IgD-negative memory B cell (primary cell): Measurements from ENCODE around the gene MEF2B. TPM values are rescaled to one million over a fixed set of nuclear protein-coding genes. Genes with fewer than 3 reads are reported as not detected.

Source experiments
- H3K27ac Mint-ChIP-seq, 3 donors: one replicate each; pipeline ENCODE4 v1.8.0; 2020 to 2022; ENCODE audit warnings: mild to moderate bottlenecking in 3 of 3, mixed read lengths in 3 of 3, moderate library complexity in 1 of 3
- H3K27me3 Mint-ChIP-seq: one replicate; pipeline ENCODE4 v1.8.0; 2021; ENCODE audit warnings: mixed read lengths
- H3K36me3 Mint-ChIP-seq: one replicate; pipeline ENCODE4 v1.8.0; 2020; ENCODE audit warnings: mild to moderate bottlenecking, mixed read lengths
- H3K4me1 Mint-ChIP-seq, 3 donors: one replicate each; pipeline ENCODE4 v1.8.0; 2020 to 2022; ENCODE audit warnings: mixed read lengths in 3 of 3, mild to moderate bottlenecking in 1 of 3
- H3K4me3 Mint-ChIP-seq, 4 donors: one replicate each; pipeline ENCODE4 v1.8.0; 2020 to 2022; ENCODE audit warnings: mild to moderate bottlenecking in 4 of 4, mixed read lengths in 4 of 4, moderate library complexity in 3 of 4
- H3K9me3 Mint-ChIP-seq, 3 donors: one replicate each; pipeline ENCODE4 v1.8.0; 2020 to 2021; ENCODE audit warnings: mixed read lengths in 3 of 3, mild to moderate bottlenecking in 1 of 3
- polyA plus RNA-seq: library from polyadenylated mRNA; unstranded; fragments of 300-500 nt; fragmentation: Illumina TruSeq; gene quantifications from one replicate; pipeline ENCODE4 v1.2.3, GENCODE V29; 2021

The MEF2B gene
- polyA plus RNA-seq, result 1.8 TPM

DNA sequence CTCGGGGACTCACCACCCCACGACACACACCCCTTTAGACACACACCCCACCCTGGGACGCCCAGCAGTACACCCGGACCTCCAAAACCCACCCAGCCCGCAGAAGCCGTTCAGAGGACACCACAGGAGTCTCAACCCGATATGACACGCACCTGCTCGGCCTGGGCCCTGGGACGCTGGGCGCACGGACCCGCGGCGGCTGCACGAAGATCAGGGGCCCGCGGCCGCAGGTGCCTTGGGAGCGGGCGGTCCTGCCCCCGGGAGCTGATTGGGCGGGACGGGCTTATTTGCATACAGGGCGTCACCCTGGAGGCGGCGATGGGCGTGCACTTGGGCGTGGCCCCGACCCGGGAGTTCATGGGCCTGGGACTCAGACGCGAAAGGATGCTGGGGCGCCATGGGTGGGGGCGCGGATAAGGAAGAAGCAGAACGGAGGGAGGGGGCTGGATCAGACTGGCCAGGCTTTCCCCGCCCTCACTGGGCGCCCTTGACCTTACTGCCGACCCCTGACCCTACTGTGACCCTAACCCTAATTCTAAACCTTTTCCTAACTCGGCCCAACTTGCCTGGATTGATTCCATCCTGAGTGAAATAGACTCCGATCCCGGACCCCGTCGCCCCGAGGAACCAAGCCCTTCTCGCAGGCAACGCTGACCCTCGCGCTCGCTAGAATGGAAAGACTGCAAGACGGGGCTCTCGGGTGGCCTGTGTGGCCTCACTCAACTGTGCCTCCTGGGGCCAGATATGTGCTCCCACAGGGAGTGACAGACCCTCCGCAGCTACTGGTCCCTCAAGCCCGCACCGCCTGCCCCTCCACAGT lies at the start of gene MEF2B:
Gene MEF2B (minus strand): TSS at position 211 of the 820 bp plus-strand sequence. CDS start 19,528 bp downstream, outside the sequence.
- no peaks in the 10 kb centered on the region for H3K36me3 Mint-ChIP-seq
- H3K27me3 Mint-ChIP-seq, result peaks cover 15% of the 10 kb centered on the region
- H3K27ac Mint-ChIP-seq, result peak within 1 kb of the TSS in 2 of 3 donors; percentile 75 to 84
- H3K9me3 Mint-ChIP-seq, result no peaks in the 10 kb centered on the region
- H3K4me3 Mint-ChIP-seq, result peak within 1 kb of the TSS; percentile 60 to 95 (median 72)
- peaks cover 18 to 22% (median 21%) of the 10 kb centered on the region in 3 donors for H3K4me1 Mint-ChIP-seq

DNA sequence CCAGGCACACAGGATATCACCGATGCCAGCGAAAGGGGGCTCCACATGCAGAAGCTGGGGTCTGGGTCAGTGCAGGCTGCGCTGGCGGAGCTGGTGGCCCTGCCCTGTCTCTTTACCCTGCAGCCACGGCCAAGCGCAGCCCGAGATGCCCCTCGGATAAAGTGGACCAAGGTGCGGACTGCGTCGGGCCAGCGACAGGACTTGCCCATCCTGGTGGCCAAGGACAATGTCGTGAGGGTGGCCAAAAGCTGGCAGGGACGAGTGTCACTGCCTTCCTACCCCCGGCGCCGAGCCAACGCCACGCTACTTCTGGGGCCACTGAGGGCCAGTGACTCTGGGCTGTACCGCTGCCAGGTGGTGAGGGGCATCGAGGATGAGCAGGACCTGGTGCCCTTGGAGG lies 48.8 kb upstream of the MEF2B start:
- peaks cover 5% of the 10 kb centered on the region for H3K36me3 Mint-ChIP-seq
- peaks cover 3 to 5% (median 5%) of the 10 kb centered on the region in 3 donors for H3K9me3 Mint-ChIP-seq
- no peak overlapping the region for H3K27ac Mint-ChIP-seq
- no peak overlapping the region for H3K4me3 Mint-ChIP-seq
- peaks cover 0 to 5% (median 3%) of the 10 kb centered on the region in 3 donors for H3K4me1 Mint-ChIP-seq
- H3K27me3 Mint-ChIP-seq, result peaks cover 25% of the 10 kb centered on the region

DNA sequence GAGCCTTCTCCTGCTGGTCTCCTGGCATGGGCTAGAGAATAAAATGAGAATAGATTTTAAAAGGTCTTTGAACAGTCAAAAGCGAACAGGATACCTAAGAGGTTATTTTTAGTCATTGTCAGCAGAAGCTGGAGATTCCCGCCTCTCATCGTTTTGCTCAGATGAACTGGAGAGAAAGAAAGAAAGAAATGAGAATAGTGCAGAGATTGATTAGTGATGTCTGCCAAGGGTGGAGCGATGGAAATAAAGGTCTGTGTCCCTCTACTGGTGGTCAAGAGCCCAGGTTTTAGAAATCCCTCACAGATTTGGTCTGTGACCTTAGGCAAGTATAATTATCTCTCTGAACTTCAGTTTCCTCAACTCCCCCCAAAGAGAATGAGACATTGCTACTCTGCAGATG lies 47.0 kb upstream of the MEF2B start:
- Mint-ChIP-seq H3K36me3 (peaks cover 8% of the 10 kb centered on the region), H3K27me3 (peaks cover 33% of the 10 kb centered on the region), H3K9me3 (peaks cover 3 to 5% (median 5%) of the 10 kb centered on the region in 3 donors), H3K4me3 (no peak overlapping the region), H3K27ac (no peak overlapping the region), H3K4me1 (peaks cover 0 to 10% (median 4%) of the 10 kb centered on the region in 3 donors)

DNA sequence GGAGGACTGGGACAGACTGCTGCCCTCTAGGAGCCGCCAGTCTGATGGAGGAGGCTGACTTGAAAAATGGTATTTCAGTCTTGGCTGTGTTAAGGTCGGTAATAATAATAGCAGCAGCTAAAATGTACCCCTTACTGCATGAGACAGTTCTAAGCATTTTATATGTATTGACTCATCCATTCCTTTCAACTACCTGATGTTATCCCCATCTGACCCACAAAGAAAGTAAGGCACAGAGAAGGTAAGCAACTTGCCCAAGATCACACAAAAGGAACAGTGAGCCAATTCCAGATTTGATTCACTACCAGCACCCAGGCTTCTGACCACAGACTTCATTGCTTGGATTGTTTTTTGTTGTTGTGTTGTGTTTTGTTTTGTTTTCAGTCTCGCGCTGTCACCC lies 45.7 kb upstream of the MEF2B start:
- no peak overlapping the region for H3K27ac Mint-ChIP-seq
- H3K4me1 Mint-ChIP-seq, result peaks cover 0 to 10% (median 7%) of the 10 kb centered on the region in 3 donors
- peaks cover 3 to 5% (median 5%) of the 10 kb centered on the region in 3 donors for H3K9me3 Mint-ChIP-seq
- H3K36me3 Mint-ChIP-seq, result peaks cover 8% of the 10 kb centered on the region
- peak overlapping the region in 1 of 4 donors; percentile 25 for H3K4me3 Mint-ChIP-seq
- H3K27me3 Mint-ChIP-seq, result peaks cover 40% of the 10 kb centered on the region

DNA sequence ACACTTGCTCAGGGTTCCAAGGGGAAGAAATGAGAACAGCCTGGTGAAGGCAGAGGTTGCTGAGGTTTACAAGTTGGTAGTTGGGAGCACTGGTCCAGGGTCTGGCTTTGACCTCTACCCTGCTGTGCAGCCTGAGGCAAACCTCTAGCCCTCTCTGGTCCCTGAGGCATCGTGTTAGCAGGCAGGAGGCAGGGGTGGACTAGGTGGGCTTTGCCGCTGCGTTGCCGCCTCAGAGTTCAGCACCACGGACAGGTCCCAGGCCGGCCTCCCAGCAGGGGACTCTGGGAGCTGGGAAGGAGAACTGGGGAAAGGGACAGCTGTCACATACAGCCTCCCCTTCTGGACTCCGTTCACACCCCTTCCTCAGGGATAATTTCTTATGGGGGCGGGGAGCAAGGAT lies 44.8 kb upstream of the MEF2B start:
- H3K36me3 Mint-ChIP-seq, result peaks cover 8% of the 10 kb centered on the region
- H3K4me1 Mint-ChIP-seq, result peaks cover 0 to 10% (median 7%) of the 10 kb centered on the region in 3 donors
- H3K27ac Mint-ChIP-seq, result no peak overlapping the region
- H3K9me3 Mint-ChIP-seq, result peaks cover 3 to 5% (median 5%) of the 10 kb centered on the region in 3 donors
- H3K27me3 Mint-ChIP-seq, result peaks cover 40% of the 10 kb centered on the region
- H3K4me3 Mint-ChIP-seq, result no peak overlapping the region

DNA sequence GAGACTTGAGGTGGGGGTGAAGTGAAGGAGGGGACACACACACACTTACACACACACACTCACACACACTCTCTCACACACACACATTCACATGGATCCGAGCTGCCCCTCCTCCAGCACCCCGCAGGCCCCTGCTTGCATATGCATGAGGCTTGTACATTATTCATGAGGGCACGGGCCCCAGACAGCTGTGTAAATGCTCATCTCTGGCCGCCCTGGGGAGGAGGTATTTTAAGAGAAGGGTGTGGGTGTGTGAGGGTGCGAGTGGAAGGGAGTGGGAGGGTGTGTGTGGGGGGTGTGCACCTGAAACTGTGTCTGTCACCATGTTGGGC lies 44.1 kb upstream of the MEF2B start:
- H3K9me3 Mint-ChIP-seq, result peaks cover 3 to 5% (median 5%) of the 10 kb centered on the region in 3 donors
- H3K27ac Mint-ChIP-seq, result no peak overlapping the region
- H3K4me1 Mint-ChIP-seq, result peaks cover 0 to 10% (median 7%) of the 10 kb centered on the region in 3 donors
- peaks cover 44% of the 10 kb centered on the region for H3K27me3 Mint-ChIP-seq
- peaks cover 8% of the 10 kb centered on the region for H3K36me3 Mint-ChIP-seq
- no peak overlapping the region for H3K4me3 Mint-ChIP-seq

DNA sequence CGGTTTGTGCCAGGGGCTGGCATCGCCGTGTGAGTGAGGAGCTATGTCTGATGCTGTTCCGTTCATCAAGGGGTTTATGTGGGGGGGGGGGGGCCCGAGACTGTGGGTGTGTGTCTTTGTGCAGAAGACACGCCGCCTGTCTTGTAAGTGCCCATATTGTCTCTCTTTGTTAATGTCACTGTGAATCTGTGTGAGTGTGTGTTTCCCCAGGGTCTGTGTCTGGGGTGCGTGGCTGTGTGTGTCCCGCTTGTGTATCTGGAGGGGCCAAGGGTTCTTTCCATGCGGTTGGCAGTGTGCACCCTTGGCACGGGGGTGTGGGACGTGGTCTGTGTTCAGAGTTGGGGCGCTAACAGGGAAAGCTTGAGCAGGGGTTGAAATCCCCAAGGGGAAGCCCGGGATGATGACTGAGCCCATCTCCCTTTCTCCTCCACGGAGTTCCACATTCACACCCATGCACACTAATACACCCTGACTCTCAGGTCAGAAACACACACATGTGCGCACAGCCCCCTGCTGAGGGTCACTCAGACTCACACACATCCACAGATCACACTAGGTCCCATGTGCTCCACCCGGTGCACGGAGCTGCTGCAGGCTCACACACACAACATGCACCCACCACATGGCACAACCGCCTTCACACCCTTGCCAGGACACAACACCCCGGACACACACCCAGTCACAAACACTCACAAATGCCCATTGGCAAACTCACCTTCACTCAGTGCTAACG lies 43.5 kb upstream of the MEF2B start:
- Mint-ChIP-seq H3K4me3 (no peak overlapping the region), H3K36me3 (peaks cover 6% of the 10 kb centered on the region), H3K27me3 (peaks cover 39% of the 10 kb centered on the region), H3K27ac (no peak overlapping the region), H3K4me1 (peaks cover 0 to 10% (median 7%) of the 10 kb centered on the region in 3 donors), H3K9me3 (peaks cover 3 to 5% (median 5%) of the 10 kb centered on the region in 3 donors)

DNA sequence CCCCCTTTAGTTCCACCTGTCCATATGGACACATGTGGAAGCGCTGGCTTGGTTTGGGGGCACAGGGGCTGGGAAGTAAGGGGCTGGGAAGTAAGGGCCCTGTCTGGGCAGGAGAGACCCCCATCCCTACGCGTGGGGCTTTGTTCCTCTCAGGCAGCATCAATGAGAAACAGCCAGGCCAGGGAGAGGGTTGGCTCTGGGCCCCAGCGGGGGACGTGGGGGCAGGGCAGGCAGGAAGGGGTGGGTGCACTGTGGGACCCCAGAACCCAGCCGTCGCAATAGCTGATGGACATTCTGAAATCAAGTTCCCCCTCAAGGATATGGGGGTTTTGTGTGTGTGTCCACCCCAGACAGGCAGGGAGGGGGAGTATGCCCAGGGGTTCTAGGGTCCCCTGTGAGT lies 42.9 kb upstream of the MEF2B start:
- Mint-ChIP-seq H3K4me3 (no peak overlapping the region), H3K9me3 (peaks cover 3 to 5% (median 5%) of the 10 kb centered on the region in 3 donors), H3K27me3 (peaks cover 38% of the 10 kb centered on the region), H3K4me1 (peaks cover 0 to 10% (median 8%) of the 10 kb centered on the region in 3 donors), H3K27ac (no peak overlapping the region), H3K36me3 (peaks cover 6% of the 10 kb centered on the region)

DNA sequence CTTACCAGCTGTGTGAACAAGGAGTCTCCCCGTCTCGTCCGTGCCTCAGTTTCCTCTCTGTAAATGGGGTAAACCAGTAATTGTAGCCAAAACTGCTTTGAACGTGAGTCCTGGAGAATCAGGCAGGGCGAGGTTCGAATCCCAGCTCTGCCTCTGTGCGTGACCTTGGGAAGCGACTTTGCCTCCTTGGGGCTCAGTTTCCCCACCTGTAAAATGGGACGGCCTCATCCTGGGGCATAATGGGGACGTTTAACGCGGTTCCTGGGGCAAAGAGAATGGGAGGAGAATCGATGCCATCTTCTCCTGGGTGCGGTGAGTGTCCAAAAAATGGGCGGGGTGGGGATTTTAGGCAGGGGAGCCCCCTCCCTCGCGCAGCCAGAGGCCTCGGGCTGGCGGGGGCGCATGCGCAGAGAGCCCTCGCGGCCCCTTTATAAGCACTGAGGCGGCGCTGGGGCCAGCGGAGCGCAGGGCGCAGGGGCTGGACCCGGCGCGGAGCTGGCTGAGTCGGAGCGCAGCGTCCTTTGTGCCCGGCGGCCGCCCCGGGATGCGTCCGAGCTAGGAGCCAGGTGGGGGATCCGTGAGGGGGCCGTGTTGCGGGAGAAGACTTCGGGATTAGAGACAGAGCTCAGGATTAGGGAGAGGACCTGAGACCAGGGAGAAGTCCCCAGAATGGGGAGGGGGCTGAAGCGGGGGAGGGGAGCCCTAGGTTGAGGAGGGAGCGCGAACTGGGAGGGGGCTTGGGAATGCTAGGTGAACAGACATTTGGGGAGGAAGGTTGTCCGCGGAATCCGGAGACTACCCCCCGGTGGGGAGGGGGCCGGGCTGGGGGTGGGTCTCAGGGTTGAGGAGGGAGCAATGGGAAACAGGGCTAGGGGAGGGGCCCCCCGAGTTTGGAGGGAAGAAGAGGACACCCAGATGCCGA lies 41.7 kb upstream of the MEF2B start, which contains the start of gene NCAN:
Gene NCAN (plus strand): TSS at position 460 of the 922 bp plus-strand sequence. CDS start 4,996 bp downstream, outside the sequence.
- Mint-ChIP-seq H3K4me1 (peaks cover 9 to 19% (median 14%) of the 10 kb centered on the region in 3 donors), H3K27me3 (peaks cover 35% of the 10 kb centered on the region), H3K9me3 (peaks cover 0 to 4% (median 3%) of the 10 kb centered on the region in 3 donors), H3K27ac (peak within 1 kb of the TSS in 1 of 3 donors; percentile 2), H3K36me3 (peaks cover 6% of the 10 kb centered on the region), H3K4me3 (no peak within 1 kb of the TSS)

DNA sequence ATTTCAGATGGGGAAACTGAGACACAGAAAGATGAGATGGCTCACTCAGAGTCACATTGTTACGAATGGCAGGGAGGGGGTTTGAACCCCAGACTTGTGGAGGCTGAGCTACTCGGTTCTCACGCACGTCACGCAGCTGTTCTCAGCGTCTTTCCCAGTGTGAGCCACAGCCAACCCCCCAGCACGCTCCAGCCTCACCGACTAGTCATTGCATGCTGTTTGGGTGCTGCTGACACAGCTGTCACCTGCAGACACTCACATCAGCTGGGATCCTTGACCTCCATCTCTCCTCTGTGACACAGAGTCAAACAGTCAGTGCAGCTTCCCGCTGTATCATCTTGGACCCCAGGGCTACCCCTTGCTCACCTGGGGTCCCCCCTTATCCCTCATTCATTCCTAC lies 39.3 kb upstream of the MEF2B start:
- Mint-ChIP-seq H3K27me3 (peaks cover 33% of the 10 kb centered on the region), H3K9me3 (peaks cover 0 to 4% (median 4%) of the 10 kb centered on the region in 3 donors), H3K4me3 (peak overlapping the region in 2 of 4 donors; percentile 32 to 80), H3K36me3 (peaks cover 6% of the 10 kb centered on the region), H3K27ac (peak overlapping the region in 1 of 3 donors; percentile 31), H3K4me1 (peaks cover 9 to 20% (median 14%) of the 10 kb centered on the region in 3 donors)

DNA sequence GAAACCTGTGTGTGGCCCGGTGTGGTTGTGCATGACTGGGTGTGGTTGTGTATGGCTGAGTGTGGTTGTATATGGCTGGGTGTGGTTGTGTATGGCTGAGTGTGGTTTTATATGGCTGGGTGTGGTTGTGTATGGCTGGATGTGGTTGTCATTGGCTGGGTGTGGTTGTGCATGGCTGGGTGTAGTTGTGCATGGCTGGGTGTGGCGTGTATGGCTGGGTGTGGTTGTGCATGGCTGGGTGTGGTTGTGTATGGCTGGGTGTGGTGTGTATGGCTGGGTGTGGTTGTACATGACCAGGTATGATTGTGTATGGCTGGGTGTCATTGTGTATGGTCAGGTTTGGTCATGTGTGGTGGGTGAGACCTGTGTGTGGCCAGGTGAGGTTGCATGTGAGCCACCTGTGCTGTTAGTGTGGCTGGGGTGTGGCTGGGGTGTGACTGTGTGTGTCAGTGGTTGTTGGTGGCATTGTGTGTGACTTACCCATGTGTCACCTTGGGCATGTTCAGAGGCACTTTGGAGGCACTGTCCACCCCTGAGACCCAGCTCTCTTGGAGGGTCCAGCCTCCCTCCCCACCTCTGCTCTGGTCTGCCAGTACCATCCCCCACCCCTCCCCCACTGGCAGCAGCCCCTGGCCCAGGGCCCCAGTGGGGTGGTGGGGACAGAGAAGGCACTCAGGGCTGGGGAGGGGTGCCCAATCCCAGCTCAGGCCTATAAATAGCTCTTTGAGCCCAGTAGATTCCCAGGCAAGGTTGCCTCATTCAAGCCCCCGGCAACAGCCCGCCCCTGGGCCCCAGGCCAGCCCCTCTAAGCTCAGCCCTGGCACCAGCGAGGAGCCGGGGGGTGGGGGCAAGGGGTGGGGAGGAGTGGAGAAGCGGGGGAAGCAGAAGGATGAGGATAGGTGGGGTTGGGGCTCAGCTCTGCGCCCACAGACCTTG lies 37.8 kb upstream of the MEF2B start:
- Mint-ChIP-seq H3K9me3 (peaks cover 0 to 4% (median 4%) of the 10 kb centered on the region in 3 donors), H3K36me3 (no peaks in the 10 kb centered on the region), H3K4me3 (peak overlapping the region; percentile 37 to 85 (median 48)), H3K27ac (peak overlapping the region in 2 of 3 donors; percentile 38 to 71), H3K27me3 (peaks cover 21% of the 10 kb centered on the region), H3K4me1 (peaks cover 15 to 17% (median 15%) of the 10 kb centered on the region in 3 donors)

DNA sequence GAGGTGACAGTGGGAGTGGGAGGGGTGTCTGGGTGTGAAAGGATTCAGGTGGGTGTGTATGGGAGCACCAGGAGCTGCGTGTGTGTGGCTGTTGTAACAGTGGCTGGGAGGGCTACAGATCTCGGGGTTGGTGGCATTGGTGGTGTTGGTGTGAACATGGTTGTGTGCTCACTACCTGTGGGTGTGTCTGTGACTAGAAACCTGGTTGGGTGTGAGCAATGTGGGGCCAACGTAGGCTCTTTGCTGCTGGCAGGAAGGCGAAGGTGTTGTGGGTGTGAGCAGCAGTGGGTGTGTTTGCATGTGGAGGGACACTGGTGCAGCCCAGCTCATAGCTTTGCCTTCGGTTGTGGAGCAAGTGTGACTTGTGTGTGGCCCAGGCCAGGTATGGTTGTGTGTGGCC lies 36.9 kb upstream of the MEF2B start:
- H3K27me3 Mint-ChIP-seq, result peaks cover 18% of the 10 kb centered on the region
- H3K4me3 Mint-ChIP-seq, result peak overlapping the region in 3 of 4 donors; percentile 3 to 37 (median 10)
- peaks cover 23 to 24% (median 24%) of the 10 kb centered on the region in 3 donors for H3K4me1 Mint-ChIP-seq
- peaks cover 0 to 4% (median 4%) of the 10 kb centered on the region in 3 donors for H3K9me3 Mint-ChIP-seq
- H3K27ac Mint-ChIP-seq, result peak overlapping the region in 1 of 3 donors; percentile 38
- H3K36me3 Mint-ChIP-seq, result no peaks in the 10 kb centered on the region
